GM21526 (cell line): ENCODE data around the gene ZNF526.

Source experiments
- ATAC-seq: cut with Tn5 transposase; IDR thresholded peaks from one replicate; pipeline ENCODE4 v1.9.1; 2021; ENCODE audit warnings: moderate library complexity; ENCODE audit not compliant: unreplicated experiment, low FRiP score

ZNF526 gene

DNA sequence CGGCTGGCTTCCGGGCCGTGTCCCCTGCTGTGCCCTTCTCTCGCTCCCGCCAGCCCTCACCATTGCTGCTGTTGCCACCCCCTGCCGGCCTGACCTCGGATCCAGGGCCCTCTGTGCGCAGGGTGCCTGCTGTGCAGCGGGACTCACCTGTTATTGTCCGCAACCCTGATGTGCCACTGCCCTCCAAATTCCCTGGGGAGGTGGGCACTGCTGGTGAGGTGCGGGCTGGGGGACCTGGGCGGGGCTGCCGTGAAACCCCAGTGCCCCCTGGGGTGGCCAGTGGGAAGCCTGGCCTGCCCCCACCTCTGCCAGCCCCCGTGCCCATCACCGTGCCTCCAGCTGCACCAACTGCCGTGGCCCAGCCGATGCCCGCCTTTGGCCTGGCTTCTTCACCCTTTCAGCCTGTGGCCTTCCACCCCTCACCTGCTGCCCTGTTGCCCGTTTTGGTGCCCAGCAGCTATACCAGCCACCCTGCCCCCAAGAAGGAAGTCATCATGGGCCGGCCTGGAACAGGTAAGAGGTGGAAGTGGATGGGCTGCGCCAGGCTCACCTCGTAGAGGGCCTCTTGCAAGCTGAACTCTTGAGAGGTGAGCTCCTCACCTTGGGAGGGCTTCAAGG is 54.1 kb downstream of the ZNF526 start:
- no peak for ATAC-seq

DNA sequence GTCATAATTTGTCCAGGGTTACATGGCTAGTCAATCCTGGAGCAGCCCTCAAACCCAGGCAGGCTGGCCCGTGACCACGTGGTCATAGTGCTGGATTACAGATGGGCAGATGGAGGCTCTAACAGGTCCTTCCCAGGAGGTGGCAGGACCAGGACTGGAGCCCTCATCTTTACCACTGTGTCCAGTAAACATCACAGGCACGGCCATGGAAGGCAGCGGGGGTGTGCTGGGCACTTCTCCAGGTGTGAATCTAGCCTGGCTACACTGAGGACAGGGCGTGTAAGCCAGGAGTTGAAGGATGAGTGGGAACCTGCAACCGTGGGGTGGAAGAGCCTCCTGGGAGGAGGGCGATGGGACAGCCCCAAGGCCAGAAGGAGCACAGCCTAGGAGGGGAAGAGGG is 55.0 kb downstream of the ZNF526 start:
- ATAC-seq: no peak

DNA sequence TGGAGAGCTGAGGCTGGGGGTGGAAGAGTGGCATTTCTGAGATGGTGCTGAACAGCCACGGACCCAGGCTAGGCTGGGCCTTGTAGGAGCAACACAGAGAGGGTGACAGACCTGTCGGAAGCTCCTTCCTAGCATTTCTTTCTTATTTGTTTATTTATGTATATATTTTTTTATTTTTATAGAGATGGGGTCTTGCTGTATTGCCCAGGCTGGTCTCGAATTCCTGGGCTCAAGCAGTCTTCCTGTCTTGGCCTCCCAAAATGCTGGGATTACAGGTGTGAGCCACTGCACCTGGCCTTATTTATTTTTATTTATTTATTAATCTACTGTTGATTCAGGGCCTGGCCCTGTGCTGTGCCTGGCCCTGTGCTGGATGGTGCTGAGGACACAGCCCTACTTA is 55.4 kb downstream of the ZNF526 start:
- ATAC-seq: no peak

DNA sequence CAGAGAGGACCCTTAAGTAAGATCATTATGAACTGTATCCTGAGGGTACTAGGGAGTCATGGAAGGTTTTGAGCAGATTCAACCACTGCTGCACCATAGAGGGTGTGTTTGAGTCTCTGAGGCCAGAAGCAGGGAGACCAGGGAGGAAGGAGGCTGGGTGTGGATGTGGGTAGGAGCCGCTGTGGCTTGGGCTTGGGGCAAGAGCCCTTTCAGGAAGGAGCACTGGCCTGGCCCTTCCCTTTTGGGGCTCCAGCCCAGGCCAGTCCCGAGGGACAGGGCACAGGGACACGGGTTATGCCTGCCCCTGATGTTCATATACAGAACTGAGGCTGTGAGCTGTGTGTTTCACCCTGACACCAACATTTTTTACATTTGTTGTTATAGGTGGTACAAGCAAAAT is 56.2 kb downstream of the ZNF526 start:
- no peak for ATAC-seq

DNA sequence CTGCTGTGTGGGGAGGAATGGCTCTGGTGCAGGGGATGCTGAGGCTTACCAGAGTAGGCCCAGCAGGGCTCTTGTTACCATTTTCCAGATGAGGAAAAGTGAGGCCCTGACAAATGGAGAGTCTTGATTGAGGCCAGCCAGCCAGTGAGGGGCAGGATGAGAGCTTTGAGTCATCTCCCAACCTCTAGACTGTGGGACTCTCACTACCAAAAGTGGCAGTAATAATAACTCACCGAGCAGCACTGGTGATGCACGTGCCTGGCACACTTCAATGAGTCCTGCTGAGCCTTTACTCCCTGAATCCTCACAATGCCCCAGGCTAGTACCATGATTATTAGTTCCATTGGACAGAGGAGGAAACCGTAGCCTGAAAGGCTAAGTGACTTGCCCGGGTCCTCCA is 56.7 kb downstream of the ZNF526 start:
- no peak for ATAC-seq
